Measurements from ENCODE around the gene PRAMEF9. TPM values are rescaled to one million over a fixed set of nuclear protein-coding genes. Genes with fewer than 3 reads are reported as not detected.
"Not testable (repeated sequence)": the region's sequence is repeated elsewhere in the genome, so short reads cannot be mapped to it uniquely, and the experiment has no call there.

PRAMEF9 gene
- total RNA-seq (2022): not detected in 2 replicates
- not detected for Bru-seq, nascent RNA
- not detected for BruChase-seq, experiment 1, labeled RNA remaining after a 6-hour chase
- not detected for BruChase-seq, experiment 2, labeled RNA remaining after a 2-hour chase
- long read RNA-seq: 0 reads

GRCh38 chr1:13171548-13171947 lies at the start of gene PRAMEF9:
Gene PRAMEF9, plus strand, starts transcription at chr1:13171848. Its CDS starts 3,433 bp downstream, at chr1:13175281.
- H3K9me3 Mint-ChIP-seq (ENCODE audit: low read depth, unreplicated experiment); H3K36me3 Mint-ChIP-seq (ENCODE audit: insufficient read depth, unreplicated experiment); DNase-seq; H3K4me3 Mint-ChIP-seq (ENCODE audit: low read depth, unreplicated experiment); H3K27ac Mint-ChIP-seq (ENCODE audit: unreplicated experiment); CTCF ChIA-PET; H3K27me3 Mint-ChIP-seq (ENCODE audit: unreplicated experiment); BruUV-seq (replicated peaks); H3K4me1 Mint-ChIP-seq (ENCODE audit: low read depth, unreplicated experiment); intact Hi-C loops (cut with micrococcal nuclease; ENCODE audit: unreplicated experiment): not testable (repeated sequence)

- H3K36me3 Mint-ChIP-seq (ENCODE audit: insufficient read depth, unreplicated experiment); H3K9me3 Mint-ChIP-seq (ENCODE audit: low read depth, unreplicated experiment); DNase-seq; H3K27me3 Mint-ChIP-seq (ENCODE audit: unreplicated experiment); BruUV-seq (replicated peaks); CTCF ChIA-PET; H3K27ac Mint-ChIP-seq (ENCODE audit: unreplicated experiment); intact Hi-C loops (cut with micrococcal nuclease; ENCODE audit: unreplicated experiment); H3K4me3 Mint-ChIP-seq (ENCODE audit: low read depth, unreplicated experiment); H3K4me1 Mint-ChIP-seq (ENCODE audit: low read depth, unreplicated experiment): not testable (repeated sequence)
Measured at GRCh38 chr1:13155909-13156308, 15.7 kb upstream of the PRAMEF9 start, which contains the start of gene PRAMEF26. Gene PRAMEF26, minus strand, starts transcription at chr1:13156009. Its CDS starts 2,914 bp downstream, at chr1:13153095.

- H3K27ac Mint-ChIP-seq (ENCODE audit: unreplicated experiment); intact Hi-C loops (cut with micrococcal nuclease; ENCODE audit: unreplicated experiment); H3K4me1 Mint-ChIP-seq (ENCODE audit: low read depth, unreplicated experiment); BruUV-seq (replicated peaks); H3K9me3 Mint-ChIP-seq (ENCODE audit: low read depth, unreplicated experiment); H3K27me3 Mint-ChIP-seq (ENCODE audit: unreplicated experiment); DNase-seq; H3K36me3 Mint-ChIP-seq (ENCODE audit: insufficient read depth, unreplicated experiment); CTCF ChIA-PET; H3K4me3 Mint-ChIP-seq (ENCODE audit: low read depth, unreplicated experiment): not testable (repeated sequence)
Measured at GRCh38 chr1:13165531-13165930, 6.1 kb upstream of the PRAMEF9 start, which contains the start of gene HNRNPCL4. Gene HNRNPCL4, minus strand, starts transcription at chr1:13165631. Its CDS starts 164 bp downstream, at chr1:13165467.

- intact Hi-C loops (cut with micrococcal nuclease; ENCODE audit: unreplicated experiment); H3K4me1 Mint-ChIP-seq (ENCODE audit: low read depth, unreplicated experiment); H3K9me3 Mint-ChIP-seq (ENCODE audit: low read depth, unreplicated experiment); BruUV-seq (replicated peaks); H3K36me3 Mint-ChIP-seq (ENCODE audit: insufficient read depth, unreplicated experiment); H3K27me3 Mint-ChIP-seq (ENCODE audit: unreplicated experiment); H3K4me3 Mint-ChIP-seq (ENCODE audit: low read depth, unreplicated experiment); DNase-seq; CTCF ChIA-PET; H3K27ac Mint-ChIP-seq (ENCODE audit: unreplicated experiment): not testable (repeated sequence)
Measured at GRCh38 chr1:13201309-13201708, 29.7 kb downstream of the PRAMEF9 start, which contains the start of gene PRAMEF13. Gene PRAMEF13, minus strand, starts transcription at chr1:13201409. Its CDS starts 1,820 bp downstream, at chr1:13199589.

GRCh38 chr1:13208712-13209111 lies 37.1 kb downstream of the PRAMEF9 start:
- CTCF ChIA-PET; H3K4me3 Mint-ChIP-seq (ENCODE audit: low read depth, unreplicated experiment); H3K9me3 Mint-ChIP-seq (ENCODE audit: low read depth, unreplicated experiment); H3K36me3 Mint-ChIP-seq (ENCODE audit: insufficient read depth, unreplicated experiment); DNase-seq; H3K27me3 Mint-ChIP-seq (ENCODE audit: unreplicated experiment); BruUV-seq (replicated peaks); H3K4me1 Mint-ChIP-seq (ENCODE audit: low read depth, unreplicated experiment); intact Hi-C loops (cut with micrococcal nuclease; ENCODE audit: unreplicated experiment); H3K27ac Mint-ChIP-seq (ENCODE audit: unreplicated experiment): not testable (repeated sequence)

GRCh38 chr1:13216619-13217018 lies 45.0 kb downstream of the PRAMEF9 start:
- BruUV-seq (replicated peaks); H3K4me3 Mint-ChIP-seq (ENCODE audit: low read depth, unreplicated experiment); intact Hi-C loops (cut with micrococcal nuclease; ENCODE audit: unreplicated experiment); DNase-seq; H3K9me3 Mint-ChIP-seq (ENCODE audit: low read depth, unreplicated experiment); CTCF ChIA-PET; H3K36me3 Mint-ChIP-seq (ENCODE audit: insufficient read depth, unreplicated experiment); H3K27me3 Mint-ChIP-seq (ENCODE audit: unreplicated experiment); H3K27ac Mint-ChIP-seq (ENCODE audit: unreplicated experiment); H3K4me1 Mint-ChIP-seq (ENCODE audit: low read depth, unreplicated experiment): not testable (repeated sequence)

GRCh38 chr1:13219203-13219602 lies 47.6 kb downstream of the PRAMEF9 start:
- H3K4me3 Mint-ChIP-seq (ENCODE audit: low read depth, unreplicated experiment); DNase-seq; intact Hi-C loops (cut with micrococcal nuclease; ENCODE audit: unreplicated experiment); H3K4me1 Mint-ChIP-seq (ENCODE audit: low read depth, unreplicated experiment); H3K27me3 Mint-ChIP-seq (ENCODE audit: unreplicated experiment); H3K9me3 Mint-ChIP-seq (ENCODE audit: low read depth, unreplicated experiment); H3K36me3 Mint-ChIP-seq (ENCODE audit: insufficient read depth, unreplicated experiment); CTCF ChIA-PET; BruUV-seq (replicated peaks); H3K27ac Mint-ChIP-seq (ENCODE audit: unreplicated experiment): not testable (repeated sequence)

GRCh38 chr1:13222788-13223187 lies 51.1 kb downstream of the PRAMEF9 start:
- intact Hi-C loops (cut with micrococcal nuclease; ENCODE audit: unreplicated experiment); H3K4me3 Mint-ChIP-seq (ENCODE audit: low read depth, unreplicated experiment); H3K36me3 Mint-ChIP-seq (ENCODE audit: insufficient read depth, unreplicated experiment); BruUV-seq (replicated peaks); H3K27ac Mint-ChIP-seq (ENCODE audit: unreplicated experiment); DNase-seq; H3K27me3 Mint-ChIP-seq (ENCODE audit: unreplicated experiment); H3K9me3 Mint-ChIP-seq (ENCODE audit: low read depth, unreplicated experiment); CTCF ChIA-PET; H3K4me1 Mint-ChIP-seq (ENCODE audit: low read depth, unreplicated experiment): not testable (repeated sequence)
